Measurements from ENCODE around the gene TUBGCP3. TPM values are rescaled to one million over a fixed set of nuclear protein-coding genes. Genes with fewer than 3 reads are reported as not detected.
A peak's percentile ranks its signal among the peaks of the same experiment; 100 is the strongest.
"Not testable (repeated sequence)": the region's sequence is repeated elsewhere in the genome, so short reads cannot be mapped to it uniquely, and the experiment has no call there.

The TUBGCP3 gene
- 64.0 and 69.3 TPM in 2 replicates for total RNA-seq

GRCh38 chr13:112587764-112588489 lies at the start of gene TUBGCP3:
Gene TUBGCP3 (minus strand): TSS chr13:112588153. CDS start chr13:112587980, 173 bp downstream.
- intact Hi-C loops (cut with micrococcal nuclease): loop anchor here (1.0 to 10.0 kb wide), 4 partner anchors 18 to 1673 kb away; partner anchors contain the start of genes ANKRD10 and ATP11A
- Mint-ChIP-seq H3K9me3 (peaks cover 4% of the 10 kb centered on the region), H3K4me1 (peaks cover 29% of the 10 kb centered on the region), H3K27ac (peak within 1 kb of the TSS; percentile 96), H3K27me3 (no peaks in the 10 kb centered on the region), H3K36me3 (ENCODE audit: low read depth) (peaks cover 17% of the 10 kb centered on the region), H3K4me3 (peak within 1 kb of the TSS; percentile 98)
- peak; percentile 95 for DNase-seq

- Mint-ChIP-seq H3K4me3 (no peak overlapping the region), H3K36me3 (ENCODE audit: low read depth) (no peaks in the 10 kb centered on the region), H3K9me3 (no peaks in the 10 kb centered on the region), H3K27me3 (peaks cover 21% of the 10 kb centered on the region), H3K4me1 (peaks cover 10% of the 10 kb centered on the region), H3K27ac (no peak overlapping the region)
- intact Hi-C loops (cut with micrococcal nuclease): no loop called here
- no peak for DNase-seq
These were observed 49.3 kb upstream of the TUBGCP3 start for GRCh38 chr13:112637017-112637801.

GRCh38 chr13:112636401-112636975 lies 48.5 kb upstream of the TUBGCP3 start:
- intact Hi-C loops (cut with micrococcal nuclease): no loop called here
- H3K4me1 Mint-ChIP-seq: peaks cover 10% of the 10 kb centered on the region
- no peak overlapping the region for H3K27ac Mint-ChIP-seq

GRCh38 chr13:112635323-112635722 lies 47.4 kb upstream of the TUBGCP3 start:
- no peak overlapping the region for H3K27ac Mint-ChIP-seq
- peaks cover 19% of the 10 kb centered on the region for H3K27me3 Mint-ChIP-seq

More at GRCh38 chr13:112636401-112636975, 48.5 kb upstream of the TUBGCP3 start:
- no peak overlapping the region for H3K4me3 Mint-ChIP-seq
- H3K27me3 Mint-ChIP-seq: peaks cover 21% of the 10 kb centered on the region
- no peaks in the 10 kb centered on the region for H3K9me3 Mint-ChIP-seq
- H3K36me3 Mint-ChIP-seq (ENCODE audit: low read depth): no peaks in the 10 kb centered on the region
- DNase-seq: no peak

GRCh38 chr13:112634102-112634501 lies 46.1 kb upstream of the TUBGCP3 start:
- Mint-ChIP-seq H3K9me3 (no peaks in the 10 kb centered on the region), H3K4me3 (no peak overlapping the region), H3K4me1 (peaks cover 3% of the 10 kb centered on the region), H3K27me3 (peaks cover 13% of the 10 kb centered on the region), H3K27ac (no peak overlapping the region), H3K36me3 (ENCODE audit: low read depth) (no peaks in the 10 kb centered on the region)
- intact Hi-C loops (cut with micrococcal nuclease): no loop called here
- DNase-seq: no peak

More at GRCh38 chr13:112635323-112635722, 47.4 kb upstream of the TUBGCP3 start:
- peaks cover 6% of the 10 kb centered on the region for H3K4me1 Mint-ChIP-seq
- no peaks in the 10 kb centered on the region for H3K9me3 Mint-ChIP-seq
- no peak for DNase-seq
- no peaks in the 10 kb centered on the region for H3K36me3 Mint-ChIP-seq (ENCODE audit: low read depth)
- intact Hi-C loops (cut with micrococcal nuclease): no loop called here
- no peak overlapping the region for H3K4me3 Mint-ChIP-seq

- H3K27ac Mint-ChIP-seq; H3K36me3 Mint-ChIP-seq (ENCODE audit: low read depth); H3K9me3 Mint-ChIP-seq; H3K27me3 Mint-ChIP-seq; H3K4me1 Mint-ChIP-seq; DNase-seq; H3K4me3 Mint-ChIP-seq; intact Hi-C loops (cut with micrococcal nuclease): not testable (repeated sequence)
These were observed 42.3 kb upstream of the TUBGCP3 start for GRCh38 chr13:112630226-112630625.

- intact Hi-C loops (cut with micrococcal nuclease): no loop called here
- no peaks in the 10 kb centered on the region for H3K9me3 Mint-ChIP-seq
- no peaks in the 10 kb centered on the region for H3K36me3 Mint-ChIP-seq (ENCODE audit: low read depth)
These were observed 41.2 kb upstream of the TUBGCP3 start for GRCh38 chr13:112629161-112629560.

GRCh38 chr13:112627613-112628012 lies 39.7 kb upstream of the TUBGCP3 start:
- DNase-seq; H3K36me3 Mint-ChIP-seq (ENCODE audit: low read depth); H3K27me3 Mint-ChIP-seq; H3K27ac Mint-ChIP-seq; intact Hi-C loops (cut with micrococcal nuclease); H3K9me3 Mint-ChIP-seq; H3K4me1 Mint-ChIP-seq; H3K4me3 Mint-ChIP-seq: not testable (repeated sequence)

More at GRCh38 chr13:112629161-112629560, 41.2 kb upstream of the TUBGCP3 start:
- no peak for DNase-seq
- H3K27me3 Mint-ChIP-seq: peaks cover 4% of the 10 kb centered on the region
- no peaks in the 10 kb centered on the region for H3K4me1 Mint-ChIP-seq
- no peak overlapping the region for H3K27ac Mint-ChIP-seq
- H3K4me3 Mint-ChIP-seq: no peak overlapping the region

- Mint-ChIP-seq H3K4me3 (no peak overlapping the region), H3K9me3 (no peaks in the 10 kb centered on the region), H3K27ac (no peak overlapping the region), H3K27me3 (peaks cover 4% of the 10 kb centered on the region), H3K4me1 (no peaks in the 10 kb centered on the region), H3K36me3 (ENCODE audit: low read depth) (no peaks in the 10 kb centered on the region)
- intact Hi-C loops (cut with micrococcal nuclease): no loop called here
- DNase-seq: no peak
These were observed 39.2 kb upstream of the TUBGCP3 start for GRCh38 chr13:112627161-112627560.

- no peak for DNase-seq
- H3K9me3 Mint-ChIP-seq: no peaks in the 10 kb centered on the region
These were observed 38.8 kb upstream of the TUBGCP3 start for GRCh38 chr13:112626761-112627160.

GRCh38 chr13:112626124-112626523 lies 38.2 kb upstream of the TUBGCP3 start:
- H3K4me1 Mint-ChIP-seq: no peaks in the 10 kb centered on the region
- DNase-seq: no peak
- no peaks in the 10 kb centered on the region for H3K9me3 Mint-ChIP-seq
- H3K27ac Mint-ChIP-seq: no peak overlapping the region
- intact Hi-C loops (cut with micrococcal nuclease): no loop called here
- peaks cover 4% of the 10 kb centered on the region for H3K27me3 Mint-ChIP-seq
- H3K4me3 Mint-ChIP-seq: no peak overlapping the region
- H3K36me3 Mint-ChIP-seq (ENCODE audit: low read depth): no peaks in the 10 kb centered on the region

More at GRCh38 chr13:112626761-112627160, 38.8 kb upstream of the TUBGCP3 start:
- H3K27me3 Mint-ChIP-seq: peaks cover 4% of the 10 kb centered on the region
- intact Hi-C loops (cut with micrococcal nuclease): no loop called here
- H3K4me1 Mint-ChIP-seq: no peaks in the 10 kb centered on the region
- H3K4me3 Mint-ChIP-seq: no peak overlapping the region
- H3K36me3 Mint-ChIP-seq (ENCODE audit: low read depth): no peaks in the 10 kb centered on the region
- H3K27ac Mint-ChIP-seq: no peak overlapping the region

- Mint-ChIP-seq H3K9me3 (no peaks in the 10 kb centered on the region), H3K27me3 (peaks cover 4% of the 10 kb centered on the region), H3K4me1 (no peaks in the 10 kb centered on the region), H3K27ac (no peak overlapping the region), H3K4me3 (no peak overlapping the region), H3K36me3 (ENCODE audit: low read depth) (no peaks in the 10 kb centered on the region)
- no peak for DNase-seq
- intact Hi-C loops (cut with micrococcal nuclease): no loop called here
These were observed 37.7 kb upstream of the TUBGCP3 start for GRCh38 chr13:112625698-112626097.

- H3K36me3 Mint-ChIP-seq (ENCODE audit: low read depth): no peaks in the 10 kb centered on the region
- H3K27ac Mint-ChIP-seq: no peak overlapping the region
- H3K4me1 Mint-ChIP-seq: no peaks in the 10 kb centered on the region
- intact Hi-C loops (cut with micrococcal nuclease): no loop called here
- H3K9me3 Mint-ChIP-seq: no peaks in the 10 kb centered on the region
- no peak for DNase-seq
- no peak overlapping the region for H3K4me3 Mint-ChIP-seq
- H3K27me3 Mint-ChIP-seq: peaks cover 4% of the 10 kb centered on the region
These were observed 36.9 kb upstream of the TUBGCP3 start for GRCh38 chr13:112624602-112625430.

Measured in activated CD4-positive, alpha-beta T cell treated with anti-CD3 and anti-CD28 coated beads, Interleukin-2, amount 10 ng/mL, durations not matched to agents 24 days and 14 days (primary cell).